GM12874 (cell line): ENCODE measurements around the gene ADAMTS18.

Source experiments
- TF ChIP-seq, protein P1 (sequence below): IDR thresholded peaks from 2 replicates; pipeline ENCODE4 v1.5.1; 2011; ENCODE audit warnings: low read depth, mild to moderate bottlenecking, control low read depth, low read length, moderate library complexity; ENCODE audit not compliant: insufficient read depth

ADAMTS18 gene

DNA sequence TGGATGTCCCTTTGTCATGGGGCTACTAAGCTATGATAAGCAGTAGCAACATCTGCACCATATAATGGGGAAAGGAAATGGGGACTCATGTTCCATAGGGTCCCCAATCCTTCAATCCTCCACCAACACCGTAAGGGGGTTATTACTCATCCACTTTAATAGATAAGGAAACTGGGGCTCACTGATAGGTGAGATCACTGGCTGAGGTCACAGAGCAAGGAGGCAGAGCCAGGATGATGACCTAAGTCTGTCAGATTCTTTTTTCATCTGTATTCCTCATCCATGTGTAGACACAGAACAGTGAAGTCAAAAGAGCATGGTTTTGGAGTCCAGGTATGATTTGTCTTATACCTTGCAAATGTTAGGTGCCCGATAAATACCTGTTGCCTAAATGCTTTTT is 10.5 kb upstream of the ADAMTS18 start:
- TF ChIP-seq, protein P1, sequence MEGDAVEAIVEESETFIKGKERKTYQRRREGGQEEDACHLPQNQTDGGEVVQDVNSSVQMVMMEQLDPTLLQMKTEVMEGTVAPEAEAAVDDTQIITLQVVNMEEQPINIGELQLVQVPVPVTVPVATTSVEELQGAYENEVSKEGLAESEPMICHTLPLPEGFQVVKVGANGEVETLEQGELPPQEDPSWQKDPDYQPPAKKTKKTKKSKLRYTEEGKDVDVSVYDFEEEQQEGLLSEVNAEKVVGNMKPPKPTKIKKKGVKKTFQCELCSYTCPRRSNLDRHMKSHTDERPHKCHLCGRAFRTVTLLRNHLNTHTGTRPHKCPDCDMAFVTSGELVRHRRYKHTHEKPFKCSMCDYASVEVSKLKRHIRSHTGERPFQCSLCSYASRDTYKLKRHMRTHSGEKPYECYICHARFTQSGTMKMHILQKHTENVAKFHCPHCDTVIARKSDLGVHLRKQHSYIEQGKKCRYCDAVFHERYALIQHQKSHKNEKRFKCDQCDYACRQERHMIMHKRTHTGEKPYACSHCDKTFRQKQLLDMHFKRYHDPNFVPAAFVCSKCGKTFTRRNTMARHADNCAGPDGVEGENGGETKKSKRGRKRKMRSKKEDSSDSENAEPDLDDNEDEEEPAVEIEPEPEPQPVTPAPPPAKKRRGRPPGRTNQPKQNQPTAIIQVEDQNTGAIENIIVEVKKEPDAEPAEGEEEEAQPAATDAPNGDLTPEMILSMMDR = no peak

DNA sequence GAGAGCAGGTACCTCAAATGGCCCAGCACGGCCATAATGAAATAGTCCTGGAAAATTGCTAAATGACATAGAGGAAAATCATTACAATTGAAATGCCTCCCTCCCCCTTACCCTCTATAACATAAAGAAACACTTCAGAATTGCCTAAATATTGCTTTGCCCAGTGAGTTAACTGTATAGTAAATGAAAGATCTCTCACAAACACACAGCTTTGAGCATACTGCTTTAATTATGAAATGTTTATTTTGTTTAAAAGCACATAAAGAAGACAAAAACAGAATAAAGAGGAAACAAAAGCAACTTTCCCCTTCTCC is 9.3 kb upstream of the ADAMTS18 start:
- TF ChIP-seq, protein P1 = no peak

DNA sequence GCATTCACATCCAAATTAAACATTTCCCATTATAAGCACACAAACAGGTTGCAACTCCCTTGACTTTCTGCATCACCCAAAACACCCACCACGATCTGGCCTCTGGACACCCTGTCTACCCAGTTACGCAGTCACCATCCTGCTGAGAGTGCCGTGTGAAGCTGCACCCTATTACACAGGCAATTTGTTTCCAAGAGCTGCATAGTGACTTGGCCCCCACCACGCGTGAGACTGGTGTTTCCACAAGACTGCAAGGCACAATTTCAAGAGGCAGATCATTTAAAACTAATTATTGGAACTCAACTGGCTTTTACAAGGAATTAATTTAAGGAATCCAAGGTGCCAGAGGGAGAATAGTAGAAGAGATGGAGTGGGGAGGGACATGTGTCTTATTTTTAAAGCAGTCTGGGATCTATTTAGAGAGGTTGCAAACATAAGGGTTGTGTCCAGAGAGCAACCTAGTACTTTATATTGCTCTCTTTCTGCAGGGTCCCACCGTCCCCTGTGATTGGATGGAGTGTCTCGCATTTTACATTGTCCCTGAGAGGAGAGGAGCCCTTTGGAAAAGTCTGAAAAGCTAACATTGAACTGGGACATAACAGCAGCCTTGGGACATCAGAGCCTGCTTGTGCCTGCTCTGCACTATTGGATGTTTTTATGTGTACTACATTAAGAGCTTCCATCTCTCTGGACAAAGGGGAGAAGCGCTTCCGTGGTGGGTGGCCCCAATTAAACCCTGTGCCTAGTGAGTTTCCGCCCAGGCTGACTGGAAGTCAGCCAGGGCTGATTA is 8.7 kb upstream of the ADAMTS18 start:
- TF ChIP-seq, protein P1 = no peak

GRCh38 chr16:77442078-77442477 is 7.2 kb upstream of the ADAMTS18 start:
- TF ChIP-seq, protein P1 = no peak

GRCh38 chr16:77439106-77439505 is 4.3 kb upstream of the ADAMTS18 start:
- TF ChIP-seq, protein P1 = no peak

GRCh38 chr16:77437859-77438258 is 3.0 kb upstream of the ADAMTS18 start:
- TF ChIP-seq, protein P1 = no peak

GRCh38 chr16:77435272-77435820 is 512 bp upstream of the ADAMTS18 start:
- TF ChIP-seq, protein P1 = no peak
